CD4-positive, CD25-positive, alpha-beta regulatory T cell (primary cell): ENCODE measurements around the gene TTC12. TPM values are rescaled to one million over a fixed set of nuclear protein-coding genes. Genes with fewer than 3 reads are reported as not detected.

Source experiments
- ATAC-seq, 2 donors: fragments of 150-1000 bp; cut with Tn5 transposase; one replicate each; pipeline ENCODE4 v1.10.0; 2021; ENCODE audit warnings: low read depth in 2 of 2, moderate number of reproducible peaks in 2 of 2, moderate library complexity in 1 of 2
- DNase-seq, 3 donors: peaks; one replicate each; pipeline versions ENCODE4 v3.0.0 to v3.0.0-alpha.2; 2012 to 2022; ENCODE audit warnings: mixed read lengths in 1 of 3
- H3K27ac ChIP-seq: one replicate; pipeline ENCODE4 v1.7.0; 2013; ENCODE audit warnings: mild to moderate bottlenecking, low read length; ENCODE audit not compliant: insufficient read depth, poor library complexity, severe bottlenecking
- H3K27me3 ChIP-seq: one replicate; pipeline ENCODE4 v1.7.0; 2013; ENCODE audit warnings: low read length; ENCODE audit not compliant: control insufficient read depth, insufficient read depth
- H3K36me3 ChIP-seq: one replicate; pipeline ENCODE4 v1.7.0; 2013; ENCODE audit warnings: mild to moderate bottlenecking, low read length, moderate library complexity; ENCODE audit not compliant: control insufficient read depth, insufficient read depth
- H3K4me1 ChIP-seq: 2 replicates; pipeline ENCODE4 v1.7.0; 2013; ENCODE audit warnings: mild to moderate bottlenecking, low read length; ENCODE audit not compliant: insufficient read depth, control insufficient read depth, poor library complexity, severe bottlenecking
- H3K4me3 ChIP-seq: one replicate; pipeline ENCODE4 v1.7.0; 2013; ENCODE audit warnings: low read depth, mild to moderate bottlenecking, low read length, moderate library complexity
- H3K9me3 ChIP-seq, 2 experiments: 1 replicate in 1 of 2; 2 replicates in 1 of 2; pipeline ENCODE4 v1.7.0; 2013; ENCODE audit warnings: low read length in 2 of 2, mild to moderate bottlenecking in 1 of 2, moderate library complexity in 1 of 2; ENCODE audit not compliant: control insufficient read depth in 2 of 2
- H3K27ac Mint-ChIP-seq, 3 donors: one replicate each; pipeline ENCODE4 v1.8.0; 2020 to 2022; ENCODE audit warnings: mild to moderate bottlenecking in 3 of 3, mixed read lengths in 3 of 3, moderate library complexity in 2 of 3
- H3K27me3 Mint-ChIP-seq: one replicate; pipeline ENCODE4 v1.8.0; 2022; ENCODE audit warnings: mild to moderate bottlenecking, mixed read lengths
- H3K36me3 Mint-ChIP-seq: one replicate; pipeline ENCODE4 v1.8.0; 2020; ENCODE audit warnings: mixed read lengths
- H3K4me1 Mint-ChIP-seq, 4 donors: one replicate each; pipeline ENCODE4 v1.8.0; 2020 to 2022; ENCODE audit warnings: mixed read lengths in 4 of 4, mild to moderate bottlenecking in 1 of 4
- H3K4me3 Mint-ChIP-seq, 4 donors: one replicate each; pipeline ENCODE4 v1.8.0; 2020 to 2022; ENCODE audit warnings: mild to moderate bottlenecking in 4 of 4, mixed read lengths in 4 of 4, moderate library complexity in 3 of 4
- H3K9me3 Mint-ChIP-seq, 7 donors: one replicate each; pipeline ENCODE4 v1.8.0; 2020 to 2022; ENCODE audit warnings: mixed read lengths in 7 of 7, mild to moderate bottlenecking in 3 of 7, moderate library complexity in 2 of 7
- polyA plus RNA-seq, 4 donors: library from polyadenylated mRNA; unstranded; fragments of 300-500 nt; fragmentation: Illumina TruSeq; gene quantifications; one replicate each; pipeline ENCODE4 v1.2.3, GENCODE V29; 2021
- total RNA-seq: library from RNA; stranded (reverse); gene quantifications from one replicate; pipeline ENCODE4 v1.2.3, GENCODE V29; 2022

Gene TTC12
- total and polyA plus RNA-seq, 5 donors from 2014 or later: 8.0 to 22.2 (median 10.6) TPM

DNA sequence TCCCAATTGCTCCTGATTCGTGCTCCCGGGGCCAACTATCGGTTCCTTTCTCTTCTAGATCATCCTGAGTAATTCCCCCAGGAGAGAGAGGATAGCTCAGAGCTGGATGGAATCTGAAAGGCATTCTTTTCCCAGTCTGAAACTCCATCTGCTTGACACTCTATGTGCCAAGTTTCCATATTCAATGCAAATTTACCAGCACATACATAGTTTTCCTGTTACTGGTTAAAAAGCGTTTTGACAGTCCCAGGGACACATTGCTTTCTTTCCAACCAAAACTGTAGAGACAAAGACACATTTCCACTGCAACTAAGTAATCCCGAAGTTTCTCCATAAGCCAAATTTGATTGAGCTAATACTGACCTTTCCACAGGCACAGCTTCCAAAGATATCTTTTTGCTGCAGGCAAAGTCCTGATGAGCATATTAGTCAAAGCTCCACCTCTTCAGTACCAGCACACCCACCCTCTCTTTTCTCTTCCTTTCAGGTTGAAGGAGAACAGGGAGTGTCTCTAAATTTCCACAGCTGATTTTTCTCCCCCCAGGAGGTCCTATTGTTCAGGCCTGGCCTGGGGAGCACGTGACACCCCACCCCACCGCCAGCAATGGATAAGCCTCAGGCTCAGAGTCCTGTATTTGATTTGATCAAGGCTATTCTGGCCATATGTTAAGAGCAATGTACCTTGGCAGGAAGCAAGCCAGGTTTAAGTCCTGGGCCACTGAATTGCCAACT lies 63.5 kb downstream of the TTC12 start:
- DNase-seq: no peak
- Histone ChIP-seq H3K9me3 (no peaks in the 10 kb centered on the region), H3K27ac (no peak overlapping the region), H3K4me1 (no peaks in the 10 kb centered on the region), H3K27me3 (no peaks in the 10 kb centered on the region), H3K4me3 (no peak overlapping the region), H3K36me3 (peaks cover 3% of the 10 kb centered on the region)
- Mint-ChIP-seq H3K36me3 (peaks cover 52% of the 10 kb centered on the region), H3K27me3 (no peaks in the 10 kb centered on the region), H3K4me3 (no peak overlapping the region), H3K27ac (no peak overlapping the region), H3K4me1 (no peaks in the 10 kb centered on the region), H3K9me3 (peaks cover 0 to 1% (median 0%) of the 10 kb centered on the region in 7 donors)
- ATAC-seq: no peak

DNA sequence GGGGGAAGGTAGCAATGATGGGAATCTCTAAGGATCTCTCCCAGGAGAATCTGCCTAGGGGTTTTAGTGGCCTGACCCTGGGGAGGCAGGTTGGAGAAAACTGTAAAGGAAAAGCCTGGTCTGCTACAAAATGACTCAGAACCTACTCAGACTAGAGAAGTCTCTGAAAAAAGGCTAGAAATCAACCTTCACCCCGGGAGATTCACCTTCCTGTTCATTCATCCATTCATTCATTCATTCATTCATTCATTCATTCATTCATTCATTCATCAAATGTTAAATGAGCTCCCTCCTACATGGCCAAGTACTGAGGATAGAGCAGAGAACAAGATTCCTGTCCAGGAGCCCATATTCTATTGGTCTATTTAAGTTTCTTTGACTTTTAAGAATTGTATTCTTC lies 64.3 kb downstream of the TTC12 start:
- H3K9me3 Mint-ChIP-seq: peaks cover 0 to 1% (median 0%) of the 10 kb centered on the region in 7 donors
- ATAC-seq (no peak), DNase-seq (no peak)
- H3K4me3 ChIP-seq: no peak overlapping the region
- no peak overlapping the region for H3K27ac ChIP-seq
- peaks cover 50% of the 10 kb centered on the region for H3K36me3 Mint-ChIP-seq
- H3K4me3 Mint-ChIP-seq: no peak overlapping the region
- H3K27me3 Mint-ChIP-seq: no peaks in the 10 kb centered on the region
- no peaks in the 10 kb centered on the region for H3K4me1 Mint-ChIP-seq
- peak overlapping the region in 1 of 3 donors; percentile 45 for H3K27ac Mint-ChIP-seq
- H3K4me1 ChIP-seq: no peaks in the 10 kb centered on the region
- H3K9me3 ChIP-seq: no peaks in the 10 kb centered on the region
- H3K36me3 ChIP-seq: no peaks in the 10 kb centered on the region
- H3K27me3 ChIP-seq: no peaks in the 10 kb centered on the region

DNA sequence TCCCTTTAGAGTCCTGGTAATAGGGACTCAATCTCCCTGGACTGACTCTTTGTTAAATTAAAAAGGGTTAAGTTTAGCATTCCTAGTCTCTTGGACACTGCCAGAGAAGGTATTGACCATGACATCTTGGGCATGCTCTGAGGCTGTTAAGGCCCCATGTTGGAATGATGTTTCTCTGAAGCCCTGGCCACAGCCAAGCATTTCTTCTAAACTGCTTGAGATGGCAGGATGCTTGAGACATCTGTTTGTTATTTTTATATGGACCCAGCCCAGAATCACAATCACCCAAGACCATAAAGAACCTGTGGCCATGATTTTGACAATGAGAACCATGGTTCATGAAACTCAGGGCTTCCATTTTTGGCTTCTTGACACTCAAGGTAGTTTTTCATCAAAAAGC lies 67.7 kb downstream of the TTC12 start:
- H3K27me3 Mint-ChIP-seq: peaks cover 3% of the 10 kb centered on the region
- Histone ChIP-seq H3K4me3 (no peak overlapping the region), H3K27ac (no peak overlapping the region), H3K36me3 (no peaks in the 10 kb centered on the region), H3K9me3 (no peaks in the 10 kb centered on the region), H3K27me3 (no peaks in the 10 kb centered on the region), H3K4me1 (no peaks in the 10 kb centered on the region)
- H3K27ac Mint-ChIP-seq: peak overlapping the region in 1 of 3 donors; percentile 13
- peaks cover 0 to 1% (median 0%) of the 10 kb centered on the region in 4 donors for H3K4me1 Mint-ChIP-seq
- DNase-seq (no peak), ATAC-seq (no peak)
- peaks cover 47% of the 10 kb centered on the region for H3K36me3 Mint-ChIP-seq
- H3K4me3 Mint-ChIP-seq: no peak overlapping the region
- peaks cover 0 to 1% (median 0%) of the 10 kb centered on the region in 7 donors for H3K9me3 Mint-ChIP-seq

DNA sequence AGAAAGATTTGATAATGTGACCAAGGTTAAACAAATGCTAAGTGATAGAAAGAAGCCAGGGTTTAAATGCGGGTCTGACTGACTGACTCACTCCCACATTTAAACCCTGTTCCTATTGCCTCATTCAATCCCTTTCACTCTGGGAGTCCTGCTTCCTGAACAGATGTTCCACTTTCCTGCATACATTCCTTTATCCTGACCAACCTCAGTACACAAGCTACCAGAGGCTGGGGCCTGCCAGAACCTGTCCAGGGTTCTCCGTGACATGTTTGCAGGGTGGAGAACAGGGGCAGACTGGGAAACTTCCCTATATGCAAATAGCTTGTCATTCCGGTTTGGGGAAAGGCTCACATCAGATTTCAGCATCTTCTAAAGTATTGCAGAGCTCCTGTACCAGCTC lies 70.2 kb downstream of the TTC12 start:
- Histone ChIP-seq H3K4me3 (no peak overlapping the region), H3K9me3 (no peaks in the 10 kb centered on the region), H3K27me3 (peaks cover 11% of the 10 kb centered on the region), H3K36me3 (no peaks in the 10 kb centered on the region), H3K4me1 (no peaks in the 10 kb centered on the region), H3K27ac (no peak overlapping the region)
- Mint-ChIP-seq H3K36me3 (peaks cover 26% of the 10 kb centered on the region), H3K4me1 (peaks cover 0 to 4% (median 0%) of the 10 kb centered on the region in 4 donors), H3K4me3 (no peak overlapping the region), H3K9me3 (peaks cover 0 to 1% (median 0%) of the 10 kb centered on the region in 7 donors), H3K27ac (no peak overlapping the region), H3K27me3 (peaks cover 4% of the 10 kb centered on the region)
- ATAC-seq: no peak
- DNase-seq: no peak

DNA sequence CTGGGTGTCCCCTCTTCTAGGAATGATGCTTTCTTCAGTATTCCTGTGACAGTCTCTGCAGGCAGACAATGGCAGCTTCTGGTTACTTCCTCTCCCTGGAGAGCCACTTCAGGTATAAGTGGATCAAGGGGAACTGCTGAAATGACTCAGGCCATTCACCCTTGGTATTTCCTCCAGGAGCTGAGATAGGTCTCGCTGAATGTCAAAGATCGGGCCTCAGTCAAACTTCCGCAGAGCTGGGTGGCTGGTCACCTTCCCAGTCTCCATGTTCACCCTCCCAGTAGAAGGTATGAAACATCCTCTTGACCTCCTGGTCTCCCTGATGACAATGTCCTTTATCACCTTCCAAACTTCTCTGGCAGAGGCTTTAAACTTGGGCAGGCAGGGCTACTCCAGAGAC lies 71.4 kb downstream of the TTC12 start:
- Histone ChIP-seq H3K4me1 (no peaks in the 10 kb centered on the region), H3K36me3 (no peaks in the 10 kb centered on the region), H3K27ac (no peak overlapping the region), H3K4me3 (no peak overlapping the region), H3K9me3 (no peaks in the 10 kb centered on the region), H3K27me3 (peaks cover 13% of the 10 kb centered on the region)
- no peak for DNase-seq
- H3K36me3 Mint-ChIP-seq: peaks cover 16% of the 10 kb centered on the region
- H3K4me3 Mint-ChIP-seq: no peak overlapping the region
- peaks cover 0 to 4% (median 0%) of the 10 kb centered on the region in 4 donors for H3K4me1 Mint-ChIP-seq
- H3K27ac Mint-ChIP-seq: no peak overlapping the region
- no peaks in the 10 kb centered on the region for H3K9me3 Mint-ChIP-seq
- no peak for ATAC-seq
- H3K27me3 Mint-ChIP-seq: peaks cover 4% of the 10 kb centered on the region

DNA sequence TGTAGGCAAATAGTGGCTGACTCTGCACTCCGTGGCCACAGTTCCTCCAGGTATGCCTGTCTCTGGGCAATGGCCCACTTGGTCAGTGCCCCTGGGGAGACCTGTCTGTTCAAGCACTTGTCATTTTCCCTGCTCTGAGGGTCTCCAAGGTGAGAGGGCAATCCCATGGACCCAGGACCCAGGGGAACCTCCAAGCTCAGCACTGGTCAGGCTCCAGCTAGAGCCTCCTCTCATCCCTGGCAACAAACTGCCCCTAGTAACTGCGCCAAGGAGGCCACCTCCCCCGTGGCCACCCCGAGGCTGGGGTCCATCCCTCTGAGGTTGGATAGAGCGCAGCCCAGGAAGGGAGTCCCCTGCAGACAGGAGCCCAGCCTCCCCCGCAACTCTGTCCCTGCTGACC lies 72.5 kb downstream of the TTC12 start:
- H3K4me3 ChIP-seq: no peak overlapping the region
- H3K36me3 ChIP-seq: no peaks in the 10 kb centered on the region
- Mint-ChIP-seq H3K27me3 (peaks cover 4% of the 10 kb centered on the region), H3K4me1 (peaks cover 0 to 4% (median 0%) of the 10 kb centered on the region in 4 donors), H3K4me3 (no peak overlapping the region), H3K36me3 (peaks cover 12% of the 10 kb centered on the region), H3K9me3 (no peaks in the 10 kb centered on the region), H3K27ac (no peak overlapping the region)
- ATAC-seq (no peak), DNase-seq (no peak)
- H3K4me1 ChIP-seq: no peaks in the 10 kb centered on the region
- H3K27ac ChIP-seq: no peak overlapping the region
- no peaks in the 10 kb centered on the region for H3K9me3 ChIP-seq
- peaks cover 13% of the 10 kb centered on the region for H3K27me3 ChIP-seq

DNA sequence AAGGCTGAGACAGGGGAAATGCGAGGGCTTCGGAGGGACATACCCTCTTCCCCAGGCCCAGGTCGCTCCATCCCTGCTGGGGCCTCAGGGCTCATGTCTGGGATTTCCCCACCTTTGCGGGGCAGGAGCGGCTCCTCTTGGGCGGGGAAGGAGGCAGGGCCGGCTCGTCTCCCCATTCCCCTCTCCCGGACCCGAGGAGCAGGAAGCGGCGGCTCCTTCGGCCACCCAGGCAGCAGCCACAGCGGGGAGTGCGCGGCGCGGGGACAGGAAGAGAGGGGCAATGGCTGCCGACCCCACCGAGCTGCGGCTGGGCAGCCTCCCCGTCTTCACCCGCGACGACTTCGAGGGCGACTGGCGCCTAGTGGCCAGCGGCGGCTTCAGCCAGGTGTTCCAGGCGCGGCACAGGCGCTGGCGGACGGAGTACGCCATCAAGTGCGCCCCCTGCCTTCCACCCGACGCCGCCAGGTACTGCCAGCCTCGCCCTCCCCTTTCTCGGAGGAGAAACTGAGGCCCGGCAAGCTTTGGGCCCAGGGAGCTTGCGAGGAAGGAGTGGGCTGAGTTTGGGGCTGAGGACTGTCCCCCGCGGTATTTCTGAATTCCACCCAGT lies 73.3 kb downstream of the TTC12 start, which contains the start of gene ANKK1:
TSS of gene ANKK1 (plus strand) at position 175 of the 607 bp plus-strand sequence. CDS start at position 281, 106 bp downstream.
- no peaks in the 10 kb centered on the region for H3K9me3 Mint-ChIP-seq
- H3K27ac Mint-ChIP-seq: no peak within 1 kb of the TSS
- H3K4me3 Mint-ChIP-seq: no peak within 1 kb of the TSS
- DNase-seq: no peak
- Histone ChIP-seq H3K36me3 (no peaks in the 10 kb centered on the region), H3K27ac (no peak within 1 kb of the TSS), H3K4me1 (no peaks in the 10 kb centered on the region), H3K4me3 (no peak within 1 kb of the TSS), H3K27me3 (peaks cover 13% of the 10 kb centered on the region), H3K9me3 (no peaks in the 10 kb centered on the region)
- H3K27me3 Mint-ChIP-seq: peaks cover 4% of the 10 kb centered on the region
- H3K36me3 Mint-ChIP-seq: peaks cover 9% of the 10 kb centered on the region
- H3K4me1 Mint-ChIP-seq: peaks cover 0 to 4% (median 0%) of the 10 kb centered on the region in 4 donors
- no peak for ATAC-seq
